Activated naive CD4-positive, alpha-beta T cell treated with anti-CD3 and anti-CD28 coated beads for 36 hours (primary cell): Measurements from ENCODE around the gene IFT74. TPM values are rescaled to one million over a fixed set of nuclear protein-coding genes. Genes with fewer than 3 reads are reported as not detected.

Experiments
- CTCF ChIA-PET: fragments of 350-600 bp; sonication (Branson Sonifier 250); formaldehyde crosslinking; loops from one replicate; lab custom pipeline; 2021; ENCODE audit warnings: antibody characterized with exemption; lab: Charles Lee
- DNase-seq: peaks from one replicate; pipeline ENCODE4 v3.0.0-alpha.2; 2020
- H3K27ac Mint-ChIP-seq: one replicate; pipeline ENCODE4 v1.8.0; 2021; ENCODE audit warnings: mild to moderate bottlenecking, mixed read lengths
- H3K27me3 Mint-ChIP-seq: one replicate; pipeline ENCODE4 v1.8.0; 2021; ENCODE audit warnings: low read depth, mixed read lengths
- H3K36me3 Mint-ChIP-seq: one replicate; pipeline ENCODE4 v1.8.0; 2021; ENCODE audit warnings: low read depth, mixed read lengths
- H3K4me1 Mint-ChIP-seq: one replicate; pipeline ENCODE4 v1.8.0; 2021; ENCODE audit warnings: low read depth, mixed read lengths
- H3K4me3 Mint-ChIP-seq: one replicate; pipeline ENCODE4 v1.8.0; 2021; ENCODE audit warnings: mild to moderate bottlenecking, moderate library complexity, mixed read lengths
- H3K9me3 Mint-ChIP-seq: one replicate; pipeline ENCODE4 v1.8.0; 2021; ENCODE audit warnings: mixed read lengths
- intact Hi-C: fragments of 100-400 bp; cut with micrococcal nuclease; formaldehyde crosslinking; loops from one replicate; pipeline ENCODE4 v1.15.1; 2023
- total RNA-seq, 2 experiments: library from RNA; stranded (reverse); gene quantifications; one replicate each; pipeline ENCODE4 v1.2.3, GENCODE V29; 2021

Gene IFT74
- total RNA-seq, 2 experiments from 2014 or later, result 7.9 to 9.7 TPM

GRCh38 chr9:27043176-27043575 lies 87.0 kb downstream of the IFT74 start:
- Mint-ChIP-seq H3K27me3 (no peaks in the 10 kb centered on the region), H3K9me3 (no peaks in the 10 kb centered on the region), H3K4me1 (no peaks in the 10 kb centered on the region), H3K27ac (no peak overlapping the region), H3K36me3 (peaks cover 1% of the 10 kb centered on the region), H3K4me3 (no peak overlapping the region)
- intact Hi-C loops, result no loop called here
- CTCF ChIA-PET, result no interaction called here
- no peak for DNase-seq

DNA sequence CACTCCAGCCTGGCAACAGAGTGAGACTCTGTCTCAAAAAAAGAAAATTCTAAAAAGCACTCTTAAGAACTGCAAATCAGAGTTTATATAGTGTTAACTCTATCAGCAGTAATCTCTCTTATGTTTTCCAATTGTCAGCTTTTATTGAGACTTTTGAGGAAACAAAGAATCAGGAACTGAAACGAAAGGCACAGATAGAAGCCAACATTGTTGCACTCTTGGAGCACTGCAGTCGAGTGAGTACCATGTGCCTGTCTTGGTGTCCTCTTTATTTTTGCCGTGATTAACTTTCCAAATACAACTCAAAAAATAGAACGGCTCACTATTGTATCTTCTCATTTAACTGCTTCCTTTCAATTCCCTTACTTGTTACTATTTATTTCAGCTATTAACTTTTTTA lies 90.9 kb downstream of the IFT74 start:
- no peaks in the 10 kb centered on the region for H3K27me3 Mint-ChIP-seq
- no peak overlapping the region for H3K4me3 Mint-ChIP-seq
- H3K36me3 Mint-ChIP-seq, result peaks cover 2% of the 10 kb centered on the region
- H3K4me1 Mint-ChIP-seq, result no peaks in the 10 kb centered on the region
- H3K27ac Mint-ChIP-seq, result no peak overlapping the region
- CTCF ChIA-PET, result no interaction called here
- intact Hi-C loops, result no loop called here
- DNase-seq, result no peak
- no peaks in the 10 kb centered on the region for H3K9me3 Mint-ChIP-seq

- Mint-ChIP-seq H3K27me3 (no peaks in the 10 kb centered on the region), H3K36me3 (no peaks in the 10 kb centered on the region), H3K4me3 (no peak overlapping the region), H3K27ac (no peak overlapping the region), H3K9me3 (no peaks in the 10 kb centered on the region), H3K4me1 (no peaks in the 10 kb centered on the region)
- intact Hi-C loops, result no loop called here
- DNase-seq, result no peak
- CTCF ChIA-PET, result no interaction called here
Measured at GRCh38 chr9:27053369-27054022, 97.3 kb downstream of the IFT74 start.

DNA sequence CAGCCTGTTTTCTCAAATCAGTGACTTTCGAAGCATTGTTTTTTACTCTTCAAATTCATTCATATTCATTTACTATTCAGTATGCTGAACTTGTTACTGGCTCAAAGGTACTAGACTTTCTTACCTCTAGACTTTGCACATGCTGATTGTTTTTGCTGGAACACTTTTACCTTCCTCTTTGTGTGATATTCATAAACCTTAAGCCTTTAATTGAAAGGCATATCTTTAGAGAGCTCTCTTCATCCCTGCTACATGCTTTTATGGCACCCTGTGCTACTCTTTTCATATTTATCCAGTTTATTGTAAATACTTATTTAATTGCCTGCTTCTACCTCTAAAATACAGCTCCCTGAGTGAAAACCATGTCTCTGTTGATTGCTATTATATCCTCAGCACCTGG lies 97.9 kb downstream of the IFT74 start:
- no peak for DNase-seq
- no peaks in the 10 kb centered on the region for H3K27me3 Mint-ChIP-seq
- CTCF ChIA-PET, result no interaction called here
- intact Hi-C loops, result no loop called here
- no peak overlapping the region for H3K27ac Mint-ChIP-seq
- H3K9me3 Mint-ChIP-seq, result no peaks in the 10 kb centered on the region
- H3K4me3 Mint-ChIP-seq, result no peak overlapping the region
- H3K36me3 Mint-ChIP-seq, result no peaks in the 10 kb centered on the region
- no peaks in the 10 kb centered on the region for H3K4me1 Mint-ChIP-seq

DNA sequence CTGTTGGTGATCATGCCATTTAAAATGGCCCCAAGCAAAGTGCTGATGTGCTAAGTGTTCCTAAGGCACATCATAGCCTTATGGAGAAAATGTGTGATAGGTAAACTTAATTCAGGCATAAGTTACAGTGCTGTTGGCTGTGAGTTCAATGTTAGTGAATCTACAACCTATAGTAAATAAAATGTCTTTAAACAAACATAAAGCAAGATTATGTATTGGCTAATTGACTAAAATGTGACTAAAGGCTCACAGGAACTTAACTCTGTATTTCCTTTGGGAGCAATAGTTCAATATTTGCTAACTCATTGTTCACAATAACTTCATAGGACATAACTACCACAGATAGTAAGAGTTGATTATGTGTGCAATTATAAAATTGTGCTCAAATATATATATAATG lies 98.6 kb downstream of the IFT74 start:
- no peaks in the 10 kb centered on the region for H3K4me1 Mint-ChIP-seq
- no peaks in the 10 kb centered on the region for H3K9me3 Mint-ChIP-seq
- CTCF ChIA-PET, result no interaction called here
- no peaks in the 10 kb centered on the region for H3K36me3 Mint-ChIP-seq
- H3K27me3 Mint-ChIP-seq, result no peaks in the 10 kb centered on the region
- H3K4me3 Mint-ChIP-seq, result no peak overlapping the region
- DNase-seq, result no peak
- no peak overlapping the region for H3K27ac Mint-ChIP-seq
- intact Hi-C loops, result no loop called here

DNA sequence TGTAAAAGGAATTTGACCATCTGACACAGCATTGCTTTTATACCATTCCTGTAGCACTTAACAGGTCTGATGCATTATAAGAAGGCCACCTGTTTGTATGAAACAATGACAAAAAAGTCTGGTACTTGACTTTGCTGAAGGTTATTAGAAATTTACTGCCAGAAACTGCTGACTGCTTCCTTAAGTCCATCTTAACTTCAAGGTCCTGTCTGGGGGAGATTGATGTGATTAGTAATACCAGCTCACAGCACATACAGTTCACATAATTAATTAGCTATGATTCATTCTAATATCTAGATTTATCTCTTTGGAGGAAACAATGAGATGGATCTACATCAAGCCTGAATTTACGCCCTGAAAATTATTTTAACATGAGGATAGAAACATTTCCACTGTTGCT lies 103.2 kb downstream of the IFT74 start:
- Mint-ChIP-seq H3K27me3 (no peaks in the 10 kb centered on the region), H3K36me3 (peaks cover 6% of the 10 kb centered on the region), H3K9me3 (no peaks in the 10 kb centered on the region), H3K27ac (no peak overlapping the region), H3K4me1 (no peaks in the 10 kb centered on the region), H3K4me3 (no peak overlapping the region)
- CTCF ChIA-PET, result no interaction called here
- DNase-seq, result no peak
- intact Hi-C loops, result no loop called here

- no peaks in the 10 kb centered on the region for H3K27me3 Mint-ChIP-seq
- H3K4me3 Mint-ChIP-seq, result no peak overlapping the region
- H3K36me3 Mint-ChIP-seq, result peaks cover 6% of the 10 kb centered on the region
- CTCF ChIA-PET, result no interaction called here
- intact Hi-C loops, result no loop called here
- H3K4me1 Mint-ChIP-seq, result no peaks in the 10 kb centered on the region
- DNase-seq, result no peak
- H3K27ac Mint-ChIP-seq, result no peak overlapping the region
- no peaks in the 10 kb centered on the region for H3K9me3 Mint-ChIP-seq
Measured at GRCh38 chr9:27059907-27060306, 103.7 kb downstream of the IFT74 start.

DNA sequence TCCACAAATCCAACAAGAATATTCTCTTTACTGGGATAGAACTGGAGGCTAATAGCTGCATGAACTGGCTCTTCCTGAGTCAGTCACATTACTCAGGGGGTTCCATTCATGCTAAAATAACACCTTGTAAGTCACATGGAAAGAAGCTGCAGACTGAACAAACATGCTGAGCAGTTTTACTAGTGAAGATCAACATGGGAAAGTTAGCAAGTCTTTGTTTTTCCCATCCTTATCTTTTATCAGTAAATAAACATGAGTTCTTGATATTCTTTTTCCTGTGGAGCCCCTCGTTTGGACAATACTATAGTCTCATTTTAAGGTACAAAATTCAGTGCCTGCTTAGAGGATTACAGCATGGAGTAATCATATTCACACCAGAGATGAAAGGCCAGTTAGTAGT lies 109.1 kb downstream of the IFT74 start:
- Mint-ChIP-seq H3K9me3 (no peaks in the 10 kb centered on the region), H3K36me3 (peaks cover 6% of the 10 kb centered on the region), H3K27me3 (no peaks in the 10 kb centered on the region), H3K4me3 (no peak overlapping the region), H3K27ac (no peak overlapping the region), H3K4me1 (no peaks in the 10 kb centered on the region)
- CTCF ChIA-PET, result no interaction called here
- intact Hi-C loops, result no loop called here
- no peak for DNase-seq

GRCh38 chr9:27073841-27074728 lies 117.9 kb downstream of the IFT74 start:
- CTCF ChIA-PET, result interaction anchor here (0.6 kb wide), 1 partner anchor 1701 kb away, joined by 5 read pairs; no protein-coding TSS in a partner anchor

GRCh38 chr9:27078685-27079084 lies 122.5 kb downstream of the IFT74 start:
- H3K27me3 Mint-ChIP-seq, result no peaks in the 10 kb centered on the region
- intact Hi-C loops, result no loop called here
- no peak overlapping the region for H3K4me3 Mint-ChIP-seq
- no peak overlapping the region for H3K27ac Mint-ChIP-seq
- no peaks in the 10 kb centered on the region for H3K9me3 Mint-ChIP-seq
- no peaks in the 10 kb centered on the region for H3K4me1 Mint-ChIP-seq
- CTCF ChIA-PET, result no interaction called here
- peaks cover 3% of the 10 kb centered on the region for H3K36me3 Mint-ChIP-seq
- no peak for DNase-seq

More at GRCh38 chr9:27073841-27074728, 117.9 kb downstream of the IFT74 start:
- intact Hi-C loops, result no loop called here
- H3K9me3 Mint-ChIP-seq, result no peaks in the 10 kb centered on the region
- no peaks in the 10 kb centered on the region for H3K4me1 Mint-ChIP-seq
- no peak overlapping the region for H3K4me3 Mint-ChIP-seq
- no peaks in the 10 kb centered on the region for H3K27me3 Mint-ChIP-seq
- no peak for DNase-seq
- H3K36me3 Mint-ChIP-seq, result peaks cover 9% of the 10 kb centered on the region
- H3K27ac Mint-ChIP-seq, result no peak overlapping the region

DNA sequence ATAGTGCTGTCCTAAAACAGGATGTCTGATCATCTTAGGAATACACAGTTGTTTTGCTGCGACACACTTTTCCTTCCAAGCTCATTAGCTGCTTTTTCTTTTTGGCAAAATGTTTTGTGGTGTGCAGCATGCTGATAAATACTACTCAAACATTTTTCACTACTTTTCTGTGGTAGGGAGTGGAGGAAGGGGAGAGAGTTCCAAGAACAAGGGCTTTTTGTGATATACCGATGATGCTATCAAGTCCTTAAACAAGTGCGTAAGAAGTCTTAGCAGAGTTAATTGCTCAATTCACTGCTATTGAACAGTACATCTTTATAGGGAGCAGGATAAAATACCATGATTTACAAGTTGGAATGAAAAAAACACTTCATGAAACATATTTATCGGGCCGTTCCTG lies 129.2 kb downstream of the IFT74 start:
- Mint-ChIP-seq H3K27me3 (no peaks in the 10 kb centered on the region), H3K36me3 (no peaks in the 10 kb centered on the region), H3K4me3 (no peak overlapping the region), H3K9me3 (no peaks in the 10 kb centered on the region), H3K27ac (no peak overlapping the region), H3K4me1 (no peaks in the 10 kb centered on the region)
- CTCF ChIA-PET, result no interaction called here
- intact Hi-C loops, result no loop called here
- no peak for DNase-seq

GRCh38 chr9:27086818-27087680 lies 130.8 kb downstream of the IFT74 start:
- H3K4me3 Mint-ChIP-seq, result no peak overlapping the region
- no peaks in the 10 kb centered on the region for H3K36me3 Mint-ChIP-seq
- no peaks in the 10 kb centered on the region for H3K9me3 Mint-ChIP-seq
- no peaks in the 10 kb centered on the region for H3K4me1 Mint-ChIP-seq
- CTCF ChIA-PET, result no interaction called here
- DNase-seq, result no peak
- no peaks in the 10 kb centered on the region for H3K27me3 Mint-ChIP-seq
- intact Hi-C loops, result no loop called here
- H3K27ac Mint-ChIP-seq, result no peak overlapping the region
